GM19025 (cell line): ENCODE measurements around the gene RBKS.

Source experiments
- ATAC-seq: cut with Tn5 transposase; IDR thresholded peaks from one replicate; pipeline ENCODE4 v1.9.1; 2021; ENCODE audit warnings: mild to moderate bottlenecking, low read depth, moderate library complexity; ENCODE audit not compliant: unreplicated experiment

RBKS gene

DNA sequence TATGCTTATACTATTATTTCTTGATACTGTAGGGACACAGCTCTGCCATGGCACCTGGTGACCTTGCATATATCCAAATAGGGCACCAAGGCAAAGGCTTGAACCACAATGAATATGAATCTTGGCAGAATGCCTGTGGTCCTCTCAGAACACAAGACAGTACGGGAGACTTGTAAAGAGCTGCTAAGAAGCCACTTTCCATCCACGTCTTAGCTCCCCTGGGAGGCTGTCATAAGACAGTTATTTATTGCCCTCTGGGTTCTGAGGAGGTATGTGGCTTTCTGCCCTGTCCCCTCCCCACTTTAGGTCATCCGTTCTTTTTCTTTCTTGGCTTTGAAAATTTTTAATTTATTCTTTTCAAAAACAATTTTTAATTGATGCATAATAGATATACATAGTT is 148.5 kb downstream of the RBKS start:
- ATAC-seq: no peak

DNA sequence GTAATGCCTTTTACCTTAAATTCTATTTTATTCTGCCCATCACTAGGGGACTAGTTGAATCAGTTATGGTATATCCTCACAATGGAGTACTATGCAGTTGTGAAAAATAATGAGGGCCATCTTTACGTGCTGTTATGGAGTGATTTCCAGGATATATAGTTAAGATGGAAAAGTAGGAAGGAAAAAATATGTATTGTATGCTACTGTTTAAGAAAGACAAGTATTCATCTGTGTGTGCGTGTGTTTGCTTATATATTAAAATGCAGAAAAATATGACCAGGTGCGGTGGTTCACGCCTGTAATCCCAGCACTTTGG is 151.2 kb downstream of the RBKS start:
- no peak for ATAC-seq

DNA sequence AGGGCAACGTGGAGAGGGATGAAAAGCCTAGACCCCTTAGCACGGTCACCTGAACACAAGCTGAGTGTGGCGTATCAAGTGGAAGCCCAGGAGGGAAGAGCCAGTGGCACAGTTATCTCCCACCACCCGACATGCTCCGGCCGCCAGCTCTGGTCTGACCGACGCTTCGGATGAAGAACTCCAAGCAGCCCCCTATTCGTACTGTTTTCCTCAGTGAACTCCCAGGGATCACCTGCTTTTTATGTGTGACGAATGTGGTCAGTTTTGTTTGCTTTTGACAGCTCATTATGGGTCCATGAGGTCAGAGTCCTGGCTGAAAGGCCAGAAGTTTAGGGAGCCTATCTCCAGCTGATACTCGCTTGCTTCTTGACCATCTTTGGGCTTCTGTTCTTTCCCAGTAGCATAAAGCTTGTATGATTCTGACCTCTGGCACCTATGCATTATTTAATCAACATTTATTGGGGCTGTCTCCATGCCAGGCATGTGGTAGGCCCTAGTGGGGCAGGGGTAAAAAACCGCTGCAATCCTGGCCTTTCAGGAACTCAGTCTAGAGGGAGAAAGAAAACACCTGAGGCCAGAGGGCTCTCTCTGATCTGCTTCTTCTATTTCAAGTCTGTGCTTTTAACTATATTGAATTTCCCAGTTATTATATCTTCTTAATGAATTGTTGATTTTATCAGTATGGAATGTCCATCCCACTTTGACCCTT is 151.7 kb downstream of the RBKS start:
- ATAC-seq: no peak

DNA sequence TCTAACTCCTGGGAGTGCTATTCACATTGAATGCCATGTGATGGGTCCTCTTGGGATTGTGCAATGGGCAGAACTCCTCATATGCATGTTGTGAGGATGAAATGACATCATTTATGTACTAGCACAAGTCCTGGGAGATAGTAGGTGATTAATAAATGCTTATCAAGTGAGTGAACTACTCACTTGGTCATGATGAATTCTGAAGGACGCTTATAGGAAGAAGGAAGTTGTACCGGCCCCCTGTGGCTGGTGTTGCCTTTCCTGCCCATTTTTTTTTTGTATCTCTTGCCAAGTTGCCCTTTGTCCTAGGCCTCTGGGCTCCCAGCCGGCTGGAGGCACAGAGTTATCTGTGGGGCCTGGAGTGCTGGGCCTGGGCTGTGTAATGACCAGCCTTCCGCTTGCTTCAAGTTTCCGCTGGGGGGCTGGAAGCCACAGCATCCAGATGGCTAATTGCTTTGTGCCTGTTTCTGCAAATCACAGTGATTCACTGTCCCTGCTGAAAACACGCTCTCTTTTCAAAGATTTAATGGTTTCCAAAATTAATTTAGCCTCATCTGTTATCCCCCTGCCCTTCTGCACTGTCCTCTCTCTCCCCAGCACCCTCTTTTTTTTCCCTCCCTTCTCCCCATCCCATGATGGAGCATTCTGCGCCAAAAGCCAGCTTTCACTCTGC is 152.4 kb downstream of the RBKS start:
- ATAC-seq: no peak

DNA sequence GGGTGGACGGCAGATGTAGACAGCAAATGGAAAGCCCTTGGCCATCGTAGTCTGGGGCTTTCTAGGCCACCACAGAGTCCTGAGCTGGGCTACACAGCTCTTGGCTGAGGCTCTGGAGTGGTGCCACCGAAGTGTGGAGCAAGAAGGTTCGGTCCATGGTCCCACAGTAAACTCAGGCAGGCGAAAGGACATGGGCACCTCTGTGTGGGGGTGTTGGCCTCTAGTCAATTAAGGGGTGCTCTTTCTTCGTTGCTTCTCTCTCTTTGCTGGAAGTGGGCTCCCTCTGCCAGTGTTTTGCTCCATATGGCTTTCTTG is 153.3 kb downstream of the RBKS start:
- no peak for ATAC-seq

DNA sequence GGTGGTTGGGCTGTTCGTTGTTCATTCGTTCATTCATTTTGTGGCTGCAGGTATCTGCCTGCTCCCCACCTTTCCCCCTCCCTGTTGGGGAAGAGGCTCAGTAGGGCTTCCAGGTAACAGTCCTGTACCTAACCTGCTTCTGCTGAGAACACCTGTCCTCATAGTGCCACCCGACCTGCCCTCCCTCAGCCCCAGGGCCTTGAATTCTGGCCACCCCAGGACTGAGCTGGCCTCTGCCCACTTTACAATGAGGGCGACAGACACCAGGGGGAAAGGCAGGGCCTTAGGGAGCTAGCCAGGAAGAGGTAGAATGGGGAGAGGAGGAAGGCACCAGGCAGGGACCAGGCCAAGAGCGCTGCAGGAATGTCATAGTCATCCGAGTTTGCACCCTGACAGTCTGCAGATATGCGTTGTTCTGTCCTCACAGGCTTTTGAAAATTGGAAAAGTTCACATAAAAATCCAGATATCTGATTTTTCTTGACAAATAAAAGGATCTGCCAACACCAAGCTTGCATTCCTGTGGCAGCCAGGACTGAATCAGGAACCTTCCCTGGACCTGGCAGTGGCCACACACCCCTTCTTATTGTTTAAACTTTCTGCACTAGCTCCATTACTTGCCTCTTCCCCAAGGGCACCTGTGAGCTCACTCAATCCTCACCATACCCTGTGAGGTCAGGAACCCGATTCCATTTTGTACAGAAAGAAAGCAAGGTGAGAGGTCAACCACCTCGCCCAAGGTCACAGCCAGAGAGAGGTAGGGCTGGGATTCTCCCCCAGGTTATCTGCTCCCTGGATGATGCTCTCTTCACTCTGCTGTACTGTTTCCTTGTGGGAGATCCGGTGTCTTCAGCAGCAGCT is 153.9 kb downstream of the RBKS start:
- no peak for ATAC-seq

DNA sequence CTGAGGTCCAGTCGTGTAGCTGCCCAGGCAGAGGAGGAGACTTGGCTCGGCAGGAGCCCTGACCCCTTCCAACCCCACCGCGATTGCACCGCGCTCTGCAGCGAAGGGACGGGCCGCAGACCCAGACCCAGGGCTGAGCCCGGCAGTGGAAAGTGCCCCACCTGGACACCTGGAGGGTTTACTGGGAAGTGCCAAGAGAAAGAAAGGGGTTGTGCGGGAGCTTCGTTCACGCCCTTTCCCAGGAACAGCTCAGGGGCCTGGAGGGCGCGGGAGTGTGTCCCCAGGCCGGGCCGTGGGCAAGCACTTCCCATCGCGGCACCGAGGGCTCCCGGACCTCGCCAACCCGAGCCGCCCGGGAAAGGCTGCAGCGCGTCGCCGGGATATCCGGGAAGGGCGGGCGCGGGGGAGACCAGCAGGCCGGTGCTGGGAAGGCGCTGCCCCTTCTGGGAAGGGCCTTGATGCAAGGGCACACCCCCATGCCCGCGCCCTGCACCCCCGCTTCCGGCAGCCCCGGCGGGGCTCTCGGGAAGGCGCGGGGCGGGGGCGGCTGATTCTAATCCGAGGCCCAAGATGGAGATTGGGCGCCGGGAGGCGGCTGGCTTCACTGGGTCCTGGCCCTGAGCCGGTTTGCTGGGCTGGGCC is 154.8 kb downstream of the RBKS start:
- ATAC-seq: no peak

DNA sequence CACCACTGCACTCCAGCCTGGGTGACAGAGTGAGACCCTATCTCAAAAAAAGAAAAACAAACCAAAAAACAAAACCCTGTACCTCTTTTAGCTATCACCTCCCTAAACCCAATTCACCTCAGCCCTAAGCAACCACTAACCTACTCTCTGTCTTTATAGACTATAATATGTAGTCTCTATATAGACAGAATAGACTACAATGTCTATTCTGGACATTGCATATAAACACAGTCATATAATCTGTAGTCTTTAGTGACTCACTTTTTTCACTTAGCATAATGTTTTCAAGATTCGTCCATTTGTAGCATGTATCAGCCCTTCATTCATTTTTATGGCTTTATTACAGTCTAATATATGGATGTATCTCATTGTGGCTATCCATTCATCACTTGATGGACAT is 155.9 kb downstream of the RBKS start:
- ATAC-seq: no peak
